Measurements from ENCODE around the gene PPP4R3A. TPM values are rescaled to one million over a fixed set of nuclear protein-coding genes. Genes with fewer than 3 reads are reported as not detected.
A peak's percentile ranks its signal among the peaks of the same experiment; 100 is the strongest.

The PPP4R3A gene
- total RNA-seq, 1 experiment from 2014 or later = 101 TPM

GRCh38 chr14:91516663-91517388 lies 6.7 kb upstream of the PPP4R3A start:
- H3K27ac ChIP-seq (ENCODE audit: low read depth, low read length, poor library complexity, severe bottlenecking) = no peak overlapping the region
- no peaks in the 10 kb centered on the region for H3K27me3 ChIP-seq (replicated peaks; ENCODE audit: insufficient read depth, low read depth, low read length, poor library complexity)
- intact Hi-C loops (cut with micrococcal nuclease; ENCODE audit: unreplicated experiment) = no loop called here
- no TSS peak for BruUV-seq (replicated peaks)
- ChIA-PET POLR2A (ENCODE audit: low non-redundant PET) (no interaction called here), CTCF (no interaction called here)
- no peak for TF ChIP-seq EZH2 (IDR thresholded peaks at IDR 0.05; ENCODE audit: borderline replicate concordance, low read depth, low read length, poor library complexity, severe bottlenecking)
- TF ChIP-seq, protein P1, sequence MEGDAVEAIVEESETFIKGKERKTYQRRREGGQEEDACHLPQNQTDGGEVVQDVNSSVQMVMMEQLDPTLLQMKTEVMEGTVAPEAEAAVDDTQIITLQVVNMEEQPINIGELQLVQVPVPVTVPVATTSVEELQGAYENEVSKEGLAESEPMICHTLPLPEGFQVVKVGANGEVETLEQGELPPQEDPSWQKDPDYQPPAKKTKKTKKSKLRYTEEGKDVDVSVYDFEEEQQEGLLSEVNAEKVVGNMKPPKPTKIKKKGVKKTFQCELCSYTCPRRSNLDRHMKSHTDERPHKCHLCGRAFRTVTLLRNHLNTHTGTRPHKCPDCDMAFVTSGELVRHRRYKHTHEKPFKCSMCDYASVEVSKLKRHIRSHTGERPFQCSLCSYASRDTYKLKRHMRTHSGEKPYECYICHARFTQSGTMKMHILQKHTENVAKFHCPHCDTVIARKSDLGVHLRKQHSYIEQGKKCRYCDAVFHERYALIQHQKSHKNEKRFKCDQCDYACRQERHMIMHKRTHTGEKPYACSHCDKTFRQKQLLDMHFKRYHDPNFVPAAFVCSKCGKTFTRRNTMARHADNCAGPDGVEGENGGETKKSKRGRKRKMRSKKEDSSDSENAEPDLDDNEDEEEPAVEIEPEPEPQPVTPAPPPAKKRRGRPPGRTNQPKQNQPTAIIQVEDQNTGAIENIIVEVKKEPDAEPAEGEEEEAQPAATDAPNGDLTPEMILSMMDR (conservative IDR thresholded peaks at IDR 0.05; ENCODE audit: low read depth, low read length) = no peak
- no peaks in the 10 kb centered on the region for H3K9me3 ChIP-seq (ENCODE audit: low read depth, low read length, poor library complexity, severe bottlenecking)
- H3K36me3 ChIP-seq (ENCODE audit: insufficient read depth, low read length, poor library complexity, severe bottlenecking) = no peaks in the 10 kb centered on the region
- H3K4me3 ChIP-seq (ENCODE audit: low read depth, low read length, poor library complexity, severe bottlenecking) = no peak overlapping the region
- no peaks in the 10 kb centered on the region for H3K4me1 ChIP-seq (ENCODE audit: insufficient read depth, low read length, poor library complexity, severe bottlenecking)
- no peak for DNase-seq (ENCODE audit: low spot score)

DNA sequence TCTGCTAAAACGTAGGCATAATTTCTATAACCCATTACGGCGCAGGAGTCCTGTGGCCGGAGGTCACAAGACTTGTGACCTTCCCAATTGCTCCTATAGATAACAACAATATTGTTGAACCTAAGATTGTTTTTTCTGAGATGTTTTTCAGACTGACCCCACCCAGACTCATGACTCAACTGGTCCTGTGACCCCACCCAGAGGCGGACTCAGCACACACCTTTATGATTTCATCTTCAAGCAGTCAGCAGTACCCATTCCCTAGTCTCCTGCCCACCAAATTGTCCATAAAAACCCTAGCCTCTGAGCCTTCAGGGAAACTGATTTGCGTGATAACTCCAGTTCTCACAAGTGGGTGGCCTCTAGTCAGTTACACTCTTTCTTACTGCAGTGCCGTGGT lies 5.9 kb upstream of the PPP4R3A start:
- H3K27me3 ChIP-seq (replicated peaks; ENCODE audit: insufficient read depth, low read depth, low read length, poor library complexity) = no peaks in the 10 kb centered on the region
- no peaks in the 10 kb centered on the region for H3K9me3 ChIP-seq (ENCODE audit: low read depth, low read length, poor library complexity, severe bottlenecking)
- no TSS peak for BruUV-seq (replicated peaks)
- no peaks in the 10 kb centered on the region for H3K36me3 ChIP-seq (ENCODE audit: insufficient read depth, low read length, poor library complexity, severe bottlenecking)
- CTCF ChIA-PET = no interaction called here
- intact Hi-C loops (cut with micrococcal nuclease; ENCODE audit: unreplicated experiment) = no loop called here
- TF ChIP-seq, protein P1 (conservative IDR thresholded peaks at IDR 0.05; ENCODE audit: low read depth, low read length) = no peak
- no peak for TF ChIP-seq EZH2 (IDR thresholded peaks at IDR 0.05; ENCODE audit: borderline replicate concordance, low read depth, low read length, poor library complexity, severe bottlenecking)
- no peak overlapping the region for H3K27ac ChIP-seq (ENCODE audit: low read depth, low read length, poor library complexity, severe bottlenecking)
- no peak for DNase-seq (ENCODE audit: low spot score)
- POLR2A ChIA-PET (ENCODE audit: low non-redundant PET) = no interaction called here
- peaks cover 4% of the 10 kb centered on the region for H3K4me1 ChIP-seq (ENCODE audit: insufficient read depth, low read length, poor library complexity, severe bottlenecking)
- no peak overlapping the region for H3K4me3 ChIP-seq (ENCODE audit: low read depth, low read length, poor library complexity, severe bottlenecking)

DNA sequence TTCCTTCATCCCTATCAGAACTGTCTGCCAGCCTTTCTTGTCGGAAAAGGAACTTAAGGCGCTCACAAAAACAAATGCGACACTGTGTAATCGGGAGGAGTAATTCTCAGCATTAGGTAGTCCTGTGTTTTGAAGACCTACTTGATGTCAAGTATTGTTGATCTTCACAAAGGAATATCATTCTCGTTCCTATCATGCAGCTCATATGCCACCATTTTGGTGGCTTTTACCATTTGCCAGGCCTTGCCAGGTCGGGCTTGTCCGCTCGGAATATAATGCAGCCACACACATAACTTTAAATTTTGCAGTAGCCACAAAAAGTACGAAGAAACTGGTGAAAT lies 903 bp upstream of the PPP4R3A start:
- no TSS peak for BruUV-seq (replicated peaks)
- POLR2A ChIA-PET (ENCODE audit: low non-redundant PET) = no interaction called here

More for the DNA sequence above, 903 bp upstream of the PPP4R3A start:
- DNase-seq (ENCODE audit: low spot score) = no peak
- intact Hi-C loops (cut with micrococcal nuclease; ENCODE audit: unreplicated experiment) = no loop called here
- TF ChIP-seq EZH2 (IDR thresholded peaks at IDR 0.05; ENCODE audit: borderline replicate concordance, low read depth, low read length, poor library complexity, severe bottlenecking) = no peak
- TF ChIP-seq, protein P1 (conservative IDR thresholded peaks at IDR 0.05; ENCODE audit: low read depth, low read length) = no peak
- no peaks in the 10 kb centered on the region for H3K9me3 ChIP-seq (ENCODE audit: low read depth, low read length, poor library complexity, severe bottlenecking)
- H3K4me3 ChIP-seq (ENCODE audit: low read depth, low read length, poor library complexity, severe bottlenecking) = peak overlapping the region; percentile 92
- H3K4me1 ChIP-seq (ENCODE audit: insufficient read depth, low read length, poor library complexity, severe bottlenecking) = peaks cover 10% of the 10 kb centered on the region
- no peaks in the 10 kb centered on the region for H3K27me3 ChIP-seq (replicated peaks; ENCODE audit: insufficient read depth, low read depth, low read length, poor library complexity)
- peaks cover 6% of the 10 kb centered on the region for H3K36me3 ChIP-seq (ENCODE audit: insufficient read depth, low read length, poor library complexity, severe bottlenecking)
- peak overlapping the region; percentile 99 for H3K27ac ChIP-seq (ENCODE audit: low read depth, low read length, poor library complexity, severe bottlenecking)
- CTCF ChIA-PET = no interaction called here
